BE2C (cell line): Measurements from ENCODE around the gene PSMA1.

Experiments
- DNase-seq: peaks from one replicate; pipeline ENCODE4 v3.0.0-alpha.2; 2020
- H3K27me3 ChIP-seq: fragments of 250-450 bp; sonication (Bioruptor Pico); 2 replicates; pipeline ENCODE4 v1.5.1; 2020; ENCODE audit warnings: mild to moderate bottlenecking
- H3K36me3 ChIP-seq: fragments of 250-450 bp; sonication (Bioruptor Pico); 2 replicates; pipeline ENCODE4 v1.5.1; 2020; ENCODE audit warnings: mild to moderate bottlenecking
- H3K4me1 ChIP-seq: fragments of 250-450 bp; sonication (Bioruptor Pico); 2 replicates; pipeline ENCODE4 v1.5.1; 2020
- H3K4me3 ChIP-seq: 2 replicates; pipeline ENCODE4 v1.5.1; 2011; ENCODE audit warnings: low read depth, low read length
- H3K9me3 ChIP-seq: fragments of 250-450 bp; sonication (Bioruptor Pico); 2 replicates; pipeline ENCODE4 v1.5.1; 2020
- CTCF ChIP-seq: IDR thresholded peaks from 2 replicates; pipeline ENCODE4 v1.5.1; 2012; ENCODE audit warnings: mild to moderate bottlenecking, low read depth, low read length

Gene PSMA1

GRCh38 chr11:14522245-14522644 lies 2.1 kb upstream of the PSMA1 start:
- no peak for TF ChIP-seq CTCF
- DNase-seq, result no peak
- H3K36me3 ChIP-seq, result peaks cover 4% of the 10 kb centered on the region; the same call in 1 of the 2 replicates

DNA sequence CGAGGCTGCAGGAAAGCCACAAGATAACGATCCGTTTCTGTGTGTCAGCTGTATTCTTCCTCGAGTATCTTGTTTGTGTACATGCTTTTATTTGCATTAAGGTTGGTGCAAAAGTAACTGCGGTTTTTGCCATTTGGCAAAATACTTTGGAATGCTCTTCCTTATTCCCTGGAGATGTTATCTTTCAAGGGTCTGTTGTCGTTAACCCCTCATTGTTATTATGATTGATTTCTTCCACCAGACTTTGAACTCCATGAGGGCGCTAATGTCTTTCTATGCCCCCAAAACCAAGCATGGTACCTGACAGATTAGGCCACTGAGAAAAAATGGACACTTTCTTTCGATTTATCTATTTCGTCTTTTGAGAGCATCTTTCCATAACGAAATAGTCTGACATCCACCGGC lies 563 bp upstream of the PSMA1 start:
- no peak for DNase-seq
- Histone ChIP-seq H3K4me3 (peak overlapping the region; percentile 75), H3K4me1 (no peaks in the 10 kb centered on the region), H3K27me3 (no peaks in the 10 kb centered on the region), H3K9me3 (no peaks in the 10 kb centered on the region), H3K36me3 (peaks cover 8% of the 10 kb centered on the region; the same call in 1 of the 2 replicates)
- no peak for TF ChIP-seq CTCF

More at GRCh38 chr11:14522245-14522644, 2.1 kb upstream of the PSMA1 start:
- Histone ChIP-seq H3K4me1 (no peaks in the 10 kb centered on the region), H3K27me3 (no peaks in the 10 kb centered on the region), H3K9me3 (no peaks in the 10 kb centered on the region), H3K4me3 (no peak overlapping the region)

- H3K4me3 ChIP-seq, result peak overlapping the region; percentile 75
These were observed 629 bp downstream of the PSMA1 start for GRCh38 chr11:14519597-14519916.

DNA sequence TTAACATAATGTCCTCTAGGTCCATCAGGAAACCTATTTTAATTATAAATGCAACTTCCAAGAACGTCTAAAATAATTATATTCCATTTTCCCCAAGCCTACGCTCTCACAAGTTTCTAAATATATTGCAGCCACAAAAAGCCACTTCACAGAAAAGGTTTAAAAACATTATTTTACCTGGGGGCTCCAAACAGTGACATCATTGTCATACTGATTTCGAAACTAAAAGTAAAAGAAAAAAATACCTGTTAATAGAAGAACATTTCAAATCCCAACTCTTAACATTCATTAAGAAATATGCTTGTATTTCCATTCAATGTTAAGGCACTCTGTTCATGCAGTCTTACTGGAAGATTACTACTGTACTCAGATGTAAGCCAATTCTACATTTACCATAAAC lies 1.4 kb downstream of the PSMA1 start:
- Histone ChIP-seq H3K36me3 (peaks cover 8% of the 10 kb centered on the region; the same call in 1 of the 2 replicates), H3K4me1 (no peaks in the 10 kb centered on the region), H3K27me3 (no peaks in the 10 kb centered on the region), H3K4me3 (peak overlapping the region; percentile 75), H3K9me3 (no peaks in the 10 kb centered on the region)
- TF ChIP-seq CTCF, result no peak
- no peak for DNase-seq

More at GRCh38 chr11:14519597-14519916, 629 bp downstream of the PSMA1 start:
- Histone ChIP-seq H3K4me1 (no peaks in the 10 kb centered on the region), H3K36me3 (peaks cover 8% of the 10 kb centered on the region; the same call in 1 of the 2 replicates), H3K27me3 (no peaks in the 10 kb centered on the region), H3K9me3 (no peaks in the 10 kb centered on the region)
- DNase-seq, result no peak
- no peak for TF ChIP-seq CTCF

- Histone ChIP-seq H3K36me3 (peaks cover 25% of the 10 kb centered on the region), H3K27me3 (no peaks in the 10 kb centered on the region), H3K4me1 (no peaks in the 10 kb centered on the region), H3K9me3 (no peaks in the 10 kb centered on the region), H3K4me3 (no peak overlapping the region)
- DNase-seq, result no peak
- TF ChIP-seq CTCF, result no peak
These were observed 6.4 kb downstream of the PSMA1 start for GRCh38 chr11:14513800-14514199.

DNA sequence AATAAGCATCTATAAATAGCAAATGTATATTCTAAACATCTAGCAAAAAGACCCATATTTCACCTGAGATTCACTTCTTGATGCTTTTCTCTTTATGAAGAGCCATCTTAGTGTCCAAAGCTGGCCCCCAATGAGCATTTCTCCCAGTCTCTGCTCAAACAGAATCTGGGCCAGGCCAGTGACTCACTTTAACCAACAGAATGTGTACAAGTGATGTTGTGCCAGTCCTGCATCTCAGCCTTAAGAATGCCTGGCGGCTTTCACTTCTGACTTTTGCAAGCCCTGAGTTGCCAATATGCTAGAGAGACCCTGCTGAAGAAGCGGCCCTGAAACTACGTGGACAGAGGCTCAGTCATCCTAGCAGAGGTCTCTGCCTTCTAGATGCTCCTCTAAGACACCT lies 13.7 kb downstream of the PSMA1 start:
- TF ChIP-seq CTCF, result no peak
- Histone ChIP-seq H3K4me1 (no peaks in the 10 kb centered on the region), H3K27me3 (no peaks in the 10 kb centered on the region), H3K4me3 (no peak overlapping the region), H3K9me3 (no peaks in the 10 kb centered on the region), H3K36me3 (peaks cover 16% of the 10 kb centered on the region)
- DNase-seq, result no peak
